Nephron progenitor cell (in vitro differentiated cells): ENCODE results near the gene ERC2.

ENCODE experiments used
- DNase-seq: peaks from one replicate; pipeline ENCODE4 v3.0.0; 2021
- H3K27ac Mint-ChIP-seq: 2 replicates; pipeline ENCODE4 v1.8.0; 2021; ENCODE audit warnings: mild to moderate bottlenecking, moderate library complexity, mixed read lengths
- H3K27me3 Mint-ChIP-seq: 2 replicates; pipeline ENCODE4 v1.8.0; 2021; ENCODE audit warnings: mild to moderate bottlenecking, low read depth, mixed read lengths; ENCODE audit not compliant: poor library complexity
- H3K36me3 Mint-ChIP-seq: 2 replicates; pipeline ENCODE4 v1.8.0; 2021; ENCODE audit warnings: low read depth, mixed read lengths
- H3K4me1 Mint-ChIP-seq: 2 replicates; pipeline ENCODE4 v1.8.0; 2021; ENCODE audit warnings: mixed read lengths
- H3K4me3 Mint-ChIP-seq: 2 replicates; pipeline ENCODE4 v1.8.0; 2021; ENCODE audit warnings: mild to moderate bottlenecking, moderate library complexity, mixed read lengths
- H3K9me3 Mint-ChIP-seq: 2 replicates; pipeline ENCODE4 v1.8.0; 2021; ENCODE audit warnings: mild to moderate bottlenecking, moderate library complexity, mixed read lengths
- TF ChIP-seq, protein P1 (sequence below): fragments of 200-600 bp; sonication (generic); IDR thresholded peaks from 2 replicates; pipeline ENCODE4 v1.5.0; 2021; ENCODE audit warnings: antibody characterized with exemption

Gene ERC2

DNA sequence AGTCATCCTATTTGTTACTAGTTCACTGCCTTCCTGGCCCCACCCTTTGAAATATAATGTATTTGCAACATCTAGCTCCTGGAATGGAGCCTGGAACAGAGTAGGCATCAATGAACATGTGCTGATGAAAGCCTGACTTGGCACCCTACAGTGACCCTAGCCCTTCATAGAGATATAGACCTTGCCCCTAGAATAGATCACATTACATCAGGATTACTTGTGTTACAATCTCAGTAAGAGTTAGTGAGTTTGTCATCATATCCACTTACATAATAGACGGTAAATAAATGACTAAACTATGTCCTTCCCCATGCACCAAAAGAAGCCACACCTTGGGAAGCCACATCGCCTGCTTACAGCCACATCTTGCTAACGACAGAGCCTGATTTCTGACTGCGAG is 870.6 kb downstream of the ERC2 start:
- H3K27ac Mint-ChIP-seq = no peak overlapping the region
- no peak for DNase-seq
- H3K4me1 Mint-ChIP-seq = peaks cover 36% of the 10 kb centered on the region
- peaks cover 9% of the 10 kb centered on the region for H3K27me3 Mint-ChIP-seq
- H3K36me3 Mint-ChIP-seq = peaks cover 5% of the 10 kb centered on the region
- TF ChIP-seq, protein P1, sequence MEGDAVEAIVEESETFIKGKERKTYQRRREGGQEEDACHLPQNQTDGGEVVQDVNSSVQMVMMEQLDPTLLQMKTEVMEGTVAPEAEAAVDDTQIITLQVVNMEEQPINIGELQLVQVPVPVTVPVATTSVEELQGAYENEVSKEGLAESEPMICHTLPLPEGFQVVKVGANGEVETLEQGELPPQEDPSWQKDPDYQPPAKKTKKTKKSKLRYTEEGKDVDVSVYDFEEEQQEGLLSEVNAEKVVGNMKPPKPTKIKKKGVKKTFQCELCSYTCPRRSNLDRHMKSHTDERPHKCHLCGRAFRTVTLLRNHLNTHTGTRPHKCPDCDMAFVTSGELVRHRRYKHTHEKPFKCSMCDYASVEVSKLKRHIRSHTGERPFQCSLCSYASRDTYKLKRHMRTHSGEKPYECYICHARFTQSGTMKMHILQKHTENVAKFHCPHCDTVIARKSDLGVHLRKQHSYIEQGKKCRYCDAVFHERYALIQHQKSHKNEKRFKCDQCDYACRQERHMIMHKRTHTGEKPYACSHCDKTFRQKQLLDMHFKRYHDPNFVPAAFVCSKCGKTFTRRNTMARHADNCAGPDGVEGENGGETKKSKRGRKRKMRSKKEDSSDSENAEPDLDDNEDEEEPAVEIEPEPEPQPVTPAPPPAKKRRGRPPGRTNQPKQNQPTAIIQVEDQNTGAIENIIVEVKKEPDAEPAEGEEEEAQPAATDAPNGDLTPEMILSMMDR = no peak
- no peak overlapping the region for H3K4me3 Mint-ChIP-seq
- H3K9me3 Mint-ChIP-seq = peaks cover 4% of the 10 kb centered on the region

GRCh38 chr3:55596212-55596611 is 872.1 kb downstream of the ERC2 start:
- Mint-ChIP-seq H3K4me1 (peaks cover 38% of the 10 kb centered on the region), H3K27ac (no peak overlapping the region), H3K4me3 (no peak overlapping the region), H3K36me3 (peaks cover 5% of the 10 kb centered on the region), H3K9me3 (peaks cover 4% of the 10 kb centered on the region), H3K27me3 (peaks cover 9% of the 10 kb centered on the region)
- no peak for DNase-seq
- TF ChIP-seq, protein P1 = no peak

- no peak overlapping the region for H3K4me3 Mint-ChIP-seq
- peaks cover 5% of the 10 kb centered on the region for H3K36me3 Mint-ChIP-seq
- H3K9me3 Mint-ChIP-seq = peaks cover 4% of the 10 kb centered on the region
- no peak for DNase-seq
- H3K27ac Mint-ChIP-seq = no peak overlapping the region
- TF ChIP-seq, protein P1 = no peak
- peaks cover 9% of the 10 kb centered on the region for H3K27me3 Mint-ChIP-seq
- H3K4me1 Mint-ChIP-seq = peaks cover 33% of the 10 kb centered on the region
These were observed 872.8 kb downstream of the ERC2 start for GRCh38 chr3:55595420-55595819.

DNA sequence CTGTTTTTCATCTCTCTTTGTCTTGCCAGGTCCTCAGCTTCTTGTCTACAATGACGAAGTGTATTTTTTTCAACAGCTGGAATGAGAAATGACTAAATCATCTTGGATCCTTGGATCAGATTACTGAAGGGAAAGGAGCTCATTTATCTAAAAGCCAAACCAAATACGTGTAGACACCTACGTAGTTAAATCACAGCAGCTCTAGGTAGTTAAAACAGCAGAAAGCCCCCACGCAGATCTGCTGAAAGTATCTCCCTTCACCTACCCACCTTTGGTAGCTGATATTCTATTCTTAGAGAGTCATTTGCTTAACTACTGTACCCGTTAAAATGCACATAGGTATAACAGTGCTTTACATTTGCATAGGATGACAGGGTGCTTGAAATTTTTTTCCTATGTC is 875.7 kb downstream of the ERC2 start:
- peaks cover 5% of the 10 kb centered on the region for H3K36me3 Mint-ChIP-seq
- H3K27ac Mint-ChIP-seq = peak overlapping the region; percentile 88
- H3K4me1 Mint-ChIP-seq = peaks cover 57% of the 10 kb centered on the region
- H3K9me3 Mint-ChIP-seq = peaks cover 4% of the 10 kb centered on the region
- TF ChIP-seq, protein P1 = no peak
- no peak for DNase-seq
- peaks cover 9% of the 10 kb centered on the region for H3K27me3 Mint-ChIP-seq
- no peak overlapping the region for H3K4me3 Mint-ChIP-seq

DNA sequence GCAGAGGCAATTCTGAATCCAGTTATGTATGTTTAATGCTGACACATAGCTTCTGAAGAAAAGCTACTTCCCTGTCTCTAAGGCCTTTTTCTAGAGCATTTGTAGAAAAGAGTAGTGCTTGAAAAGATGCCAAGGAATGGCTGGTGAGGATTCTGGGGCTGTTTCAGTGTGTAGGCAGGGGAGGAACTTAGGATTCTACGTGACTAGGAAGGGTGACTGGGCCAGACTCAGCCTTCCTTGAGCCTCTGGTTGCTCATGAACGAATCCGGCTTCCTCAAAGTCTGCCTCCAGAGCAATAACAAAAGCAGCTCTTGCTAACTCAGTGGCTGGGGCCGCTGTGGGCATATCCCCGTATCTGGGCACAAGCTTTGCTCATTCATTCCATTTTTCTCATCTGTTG is 876.4 kb downstream of the ERC2 start:
- TF ChIP-seq, protein P1 = no peak
- DNase-seq = no peak
- Mint-ChIP-seq H3K36me3 (peaks cover 5% of the 10 kb centered on the region), H3K27me3 (peaks cover 9% of the 10 kb centered on the region), H3K9me3 (no peaks in the 10 kb centered on the region), H3K4me3 (no peak overlapping the region), H3K27ac (peak overlapping the region; percentile 88), H3K4me1 (peaks cover 63% of the 10 kb centered on the region)

- DNase-seq = no peak
- Mint-ChIP-seq H3K4me3 (no peak overlapping the region), H3K9me3 (no peaks in the 10 kb centered on the region), H3K36me3 (no peaks in the 10 kb centered on the region), H3K27ac (peak overlapping the region; percentile 83), H3K4me1 (peaks cover 82% of the 10 kb centered on the region), H3K27me3 (no peaks in the 10 kb centered on the region)
- TF ChIP-seq, protein P1 = no peak
These were observed 880.0 kb downstream of the ERC2 start for GRCh38 chr3:55588146-55588765.
